ENCODE data around the gene ZNF446.
"Not testable (repeated sequence)": the region's sequence is repeated elsewhere in the genome, so short reads cannot be mapped to it uniquely, and the experiment has no call there.

DNA sequence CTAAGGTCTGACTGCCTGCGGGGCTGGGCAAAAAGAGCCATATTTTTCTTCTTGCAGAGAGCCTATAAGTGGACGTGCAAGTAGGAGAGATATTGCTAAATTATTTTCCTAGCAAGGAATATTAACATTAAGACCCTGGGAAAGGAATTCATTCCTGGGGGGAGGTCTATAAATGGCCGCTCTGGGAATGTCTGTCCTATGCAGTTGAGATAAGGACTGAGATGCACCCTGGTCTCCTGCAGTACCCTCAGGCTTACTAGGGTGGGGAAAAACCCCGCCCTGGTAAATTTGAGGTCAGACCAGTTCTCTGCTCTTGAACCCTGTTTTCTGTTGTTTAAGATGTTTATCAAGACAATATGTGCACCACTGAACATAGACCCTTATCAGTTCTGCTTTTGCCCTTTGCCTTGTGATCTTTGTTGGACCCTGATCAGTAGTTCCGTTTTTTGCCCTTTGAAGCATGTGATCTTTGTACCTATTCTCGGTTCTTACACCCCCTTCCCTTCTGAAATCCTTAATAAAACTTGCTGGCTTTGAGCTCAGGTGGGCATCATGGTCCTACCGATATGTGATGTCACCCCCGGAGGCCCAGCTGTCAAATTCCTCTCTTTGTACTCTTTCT lies 31.6 kb downstream of the ZNF446 start:
- TF ChIP-seq EZH2 (IDR thresholded peaks at IDR 0.05; ENCODE audit: insufficient read depth, poor library complexity, severe bottlenecking); EZH2phosphoT487 (IDR thresholded peaks at IDR 0.05; ENCODE audit: insufficient read depth, low read depth): not testable (repeated sequence)

All from GM23248 (cell line).